OCI-LY3 (cell line): Measurements from ENCODE around the gene OSMR.

ENCODE experiments used
- CTCF ChIP-seq: fragments of 200-600, 300-600 bp; sonication (generic); IDR thresholded peaks from 2 replicates; pipeline ENCODE4 v1.5.1; 2014; ENCODE audit warnings: antibody characterized with exemption, low read length, low read depth
- EZH2phosphoT487 ChIP-seq: fragments of 200-600 bp; shearing (Covaris generic); IDR thresholded peaks from 2 replicates; pipeline ENCODE4 v1.6.1; 2018; ENCODE audit warnings: antibody characterized with exemption, mixed run types, low read depth

GRCh38 chr5:38935437-38935836, 89.6 kb downstream of the OSMR start:
- no peak for TF ChIP-seq CTCF
- TF ChIP-seq EZH2phosphoT487: no peak
